ENCODE results near the gene ETV4. TPM values are rescaled to one million over a fixed set of nuclear protein-coding genes. Genes with fewer than 3 reads are reported as not detected.
A peak's percentile ranks its signal among the peaks of the same experiment; 100 is the strongest.

ETV4 gene
- total and polyA plus RNA-seq, 2 of the 13 experiments (the other 11 are each of a cell fraction or from before 2014, with no cell fraction given): 128 to 330 TPM

GRCh38 chr17:43546319-43547188, at the start of gene ETV4 (continued):
- TF ChIP-seq MAFG (CRISPR knock-in tag; IDR thresholded peaks at IDR 0.05): no peak
- TF ChIP-seq ZUFSP (CRISPR knock-in tag; IDR thresholded peaks at IDR 0.05; ENCODE audit: borderline replicate concordance): no peak
- no peak for TF ChIP-seq HNF4A (CRISPR knock-in tag; IDR thresholded peaks at IDR 0.05)
- peak; percentile 78 for TF ChIP-seq PHF5A (CRISPR knock-in tag; IDR thresholded peaks at IDR 0.05; ENCODE audit: low read depth, unreplicated experiment)
- TF ChIP-seq ETV6 (CRISPR knock-in tag; conservative IDR thresholded peaks at IDR 0.05): no peak
- TF ChIP-seq ZNF317 (CRISPR knock-in tag; IDR thresholded peaks at IDR 0.05): no peak
- peak; percentile 15; the same call in 1 of the 2 replicates for TF ChIP-seq ZSCAN9 (CRISPR knock-in tag; IDR thresholded peaks at IDR 0.05; ENCODE audit: borderline replicate concordance)
- 0 out of 2 replicates have a peak, but pooled peaks have one; percentile 5 for TF ChIP-seq KLF6 (CRISPR knock-in tag; IDR thresholded peaks at IDR 0.05)
- TF ChIP-seq FOXP4 (CRISPR knock-in tag; IDR thresholded peaks at IDR 0.05): no peak
- TF ChIP-seq EP300 (IDR thresholded peaks at IDR 0.05; ENCODE audit: low read depth in 2 of 2, low read length in 2 of 2): peak in 1 of 2 experiments; percentile 16; a peak in 1 of 4 replicates
- TF ChIP-seq EP300 (CRISPR knock-in tag; IDR thresholded peaks at IDR 0.05; ENCODE audit: borderline replicate concordance): 0 out of 2 replicates have a peak, but pooled peaks have one; percentile 14
- no peak for TF ChIP-seq ZNF839 (CRISPR knock-in tag; IDR thresholded peaks at IDR 0.05; ENCODE audit: borderline replicate concordance)
- no peak for TF ChIP-seq ZNF781 (CRISPR knock-in tag; IDR thresholded peaks at IDR 0.05; ENCODE audit: borderline replicate concordance, not compliant biosample characterization)
- TF ChIP-seq REPIN1 (CRISPR knock-in tag; IDR thresholded peaks at IDR 0.05; ENCODE audit: borderline replicate concordance, low read depth): peak; percentile 56; the same call in 1 of the 2 replicates
- peak; percentile 18 for TF ChIP-seq ZEB1 (IDR thresholded peaks at IDR 0.05; ENCODE audit: insufficient replicate concordance, low read depth)
- no peak for TF ChIP-seq KDM3A (CRISPR knock-in tag; IDR thresholded peaks at IDR 0.05; ENCODE audit: low read depth)
- no peak for TF ChIP-seq ZNF777 (CRISPR knock-in tag; IDR thresholded peaks at IDR 0.05)
- no peak for TF ChIP-seq ZNF614 (CRISPR knock-in tag; IDR thresholded peaks at IDR 0.05; ENCODE audit: borderline replicate concordance)
- TF ChIP-seq ZNF232 (CRISPR knock-in tag; IDR thresholded peaks at IDR 0.05; ENCODE audit: borderline replicate concordance): no peak
- TF ChIP-seq ZNF362 (CRISPR knock-in tag; IDR thresholded peaks at IDR 0.05; ENCODE audit: borderline replicate concordance): peak; percentile 65; the same call in 1 of the 2 replicates
- no peak for TF ChIP-seq BCL3 (CRISPR knock-in tag; IDR thresholded peaks at IDR 0.05)
- peak; percentile 36; the same call in 1 of the 2 replicates for TF ChIP-seq ZNF543 (CRISPR knock-in tag; IDR thresholded peaks at IDR 0.05)
- 0 out of 2 replicates have a peak, but pooled peaks have one; percentile 20 for TF ChIP-seq ZNF7 (CRISPR knock-in tag; IDR thresholded peaks at IDR 0.05)
- TF ChIP-seq ZNF253 (CRISPR knock-in tag; IDR thresholded peaks at IDR 0.05; ENCODE audit: borderline replicate concordance): no peak
